ENCODE measurements around the gene PHF1.

GRCh38 chr6:33439956-33440648 lies 29.3 kb downstream of the PHF1 start:
- TF ChIP-seq GPBP1L1 (CRISPR knock-in tag; IDR thresholded peaks at IDR 0.05) (no peak), ZBTB1 (CRISPR knock-in tag; IDR thresholded peaks at IDR 0.05; ENCODE audit: borderline replicate concordance) (no peak), EEA1 (CRISPR knock-in tag; IDR thresholded peaks at IDR 0.05; ENCODE audit: borderline replicate concordance) (no peak), TBX3 (IDR thresholded peaks at IDR 0.05; ENCODE audit: borderline replicate concordance) (no peak), EED (CRISPR knock-in tag; IDR thresholded peaks at IDR 0.05) (no peak), CTCF (CRISPR knock-in tag; IDR thresholded peaks at IDR 0.05) (no peak)
